B cell (primary cell): ENCODE results near the gene MYL6.

Experiments used
- CTCF ChIP-seq: fragments of 200-600 bp; IDR thresholded peaks from one replicate; pipeline ENCODE4 v1.8.0; 2022; ENCODE audit warnings: antibody characterized with exemption, mild to moderate bottlenecking
- EZH2 ChIP-seq: IDR thresholded peaks from 2 replicates; pipeline ENCODE4 v1.6.1; 2012; ENCODE audit warnings: borderline replicate concordance, low read depth, mild to moderate bottlenecking, moderate library complexity, low read length; ENCODE audit not compliant: insufficient read depth, poor library complexity, severe bottlenecking

- TF ChIP-seq CTCF, result peak; percentile 76
- no peak for TF ChIP-seq EZH2
These were observed 744 bp upstream of the MYL6 start for GRCh38 chr12:56157201-56158028.
